ENCODE data around the gene TMEM161B.
"Not testable (repeated sequence)": the region's sequence is repeated elsewhere in the genome, so short reads cannot be mapped to it uniquely, and the experiment has no call there.

TMEM161B gene

DNA sequence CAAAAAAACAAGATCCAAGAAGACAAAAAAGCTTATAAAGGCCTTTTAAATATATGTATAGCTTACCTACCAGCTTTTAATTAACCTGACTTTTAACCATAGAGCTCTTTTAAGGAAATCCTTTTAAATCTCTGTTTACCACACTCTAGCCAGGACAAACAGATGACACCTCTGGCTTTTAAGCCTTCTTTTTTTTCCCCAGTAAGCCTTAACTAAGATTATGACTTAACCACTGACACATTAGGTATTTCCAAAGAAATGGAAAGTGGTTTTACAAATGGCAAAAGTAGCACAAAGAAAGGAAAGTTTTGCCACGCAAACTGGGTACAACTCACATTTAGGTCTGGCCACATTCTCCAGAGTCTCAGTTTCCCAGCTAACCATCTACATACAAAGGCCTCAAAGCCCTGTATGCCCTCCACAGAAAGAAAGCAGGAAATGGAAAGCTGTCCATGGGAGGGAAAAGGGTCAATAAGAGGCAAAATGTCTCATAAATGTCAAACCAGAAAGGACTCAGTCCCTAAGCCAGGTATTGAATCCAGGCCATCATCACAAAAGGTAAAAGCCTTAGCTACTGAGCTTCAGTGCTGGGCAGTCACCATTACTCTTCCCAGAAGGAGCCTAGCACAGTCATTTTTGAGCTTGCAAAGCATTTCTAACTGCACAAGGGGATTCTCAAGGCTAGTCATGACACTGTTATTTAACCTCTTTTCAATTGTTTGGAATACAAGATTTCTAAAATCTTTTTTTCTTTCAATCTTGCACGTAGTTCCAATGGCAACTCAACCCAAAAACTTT is 19.7 kb downstream of the TMEM161B start:
- DNase-seq = no peak

DNA sequence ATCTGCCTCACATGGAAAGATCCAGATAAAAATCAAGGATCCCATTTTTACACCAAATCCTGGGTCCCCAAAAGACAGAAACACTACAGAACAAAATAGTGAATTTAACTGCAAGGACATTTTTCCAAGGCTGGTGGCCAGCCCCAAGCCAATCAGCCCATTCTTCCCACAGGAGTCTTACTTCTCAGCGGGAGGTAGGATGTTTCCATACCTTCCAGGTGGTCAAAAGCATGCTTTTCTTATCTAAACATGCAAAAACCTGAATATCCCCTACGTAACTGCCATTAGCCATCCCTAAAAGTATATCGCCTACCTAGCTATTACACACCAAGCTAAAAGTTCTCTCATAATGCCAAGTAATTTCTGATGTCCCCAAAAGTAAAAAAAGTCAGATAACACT is 20.6 kb downstream of the TMEM161B start:
- DNase-seq = no peak

DNA sequence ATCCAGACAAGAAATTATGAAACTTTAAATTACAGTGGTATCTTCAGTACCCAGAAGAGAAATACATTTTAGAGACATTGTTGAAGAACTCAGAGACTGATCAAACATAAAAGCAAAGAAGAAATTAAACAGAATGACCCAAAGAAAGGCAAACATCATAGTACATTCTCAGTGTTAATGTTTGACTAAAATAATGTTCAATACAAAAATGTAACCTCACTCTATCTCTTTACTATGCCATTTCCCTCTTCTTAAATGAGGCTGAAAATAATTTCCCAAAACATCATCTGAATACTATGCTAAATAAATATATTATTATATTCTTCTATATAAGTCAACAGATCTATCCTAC is 22.8 kb downstream of the TMEM161B start:
- no peak for DNase-seq

DNA sequence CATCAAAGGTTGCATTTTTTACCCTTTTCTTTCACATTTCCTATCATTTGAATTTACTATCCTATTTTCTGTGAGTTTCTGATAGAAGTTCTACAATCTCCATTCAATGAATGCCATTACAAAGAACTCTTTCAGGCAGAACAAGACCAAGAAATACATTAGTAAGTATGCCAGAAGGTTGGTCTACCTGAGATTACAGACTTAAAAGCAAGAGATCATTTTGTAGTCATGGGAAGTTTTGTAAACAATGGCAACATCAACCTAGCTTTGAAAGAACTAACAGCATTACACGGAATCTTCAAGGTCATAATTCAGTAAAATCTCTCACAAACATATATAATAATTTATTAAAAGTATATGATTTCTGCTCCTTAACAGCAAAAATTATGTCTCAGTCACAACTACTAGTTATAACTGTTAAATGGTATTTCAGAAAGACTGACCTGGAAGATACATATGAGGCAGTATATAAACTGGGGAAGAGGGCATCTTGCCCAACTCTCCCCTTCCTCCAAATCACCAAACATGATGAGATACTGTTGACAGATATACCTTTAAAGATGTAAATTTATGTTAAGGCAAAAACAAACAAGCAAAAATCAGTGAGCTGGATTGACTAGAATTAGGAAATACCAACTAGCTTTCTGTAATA is 23.3 kb downstream of the TMEM161B start:
- DNase-seq = no peak

DNA sequence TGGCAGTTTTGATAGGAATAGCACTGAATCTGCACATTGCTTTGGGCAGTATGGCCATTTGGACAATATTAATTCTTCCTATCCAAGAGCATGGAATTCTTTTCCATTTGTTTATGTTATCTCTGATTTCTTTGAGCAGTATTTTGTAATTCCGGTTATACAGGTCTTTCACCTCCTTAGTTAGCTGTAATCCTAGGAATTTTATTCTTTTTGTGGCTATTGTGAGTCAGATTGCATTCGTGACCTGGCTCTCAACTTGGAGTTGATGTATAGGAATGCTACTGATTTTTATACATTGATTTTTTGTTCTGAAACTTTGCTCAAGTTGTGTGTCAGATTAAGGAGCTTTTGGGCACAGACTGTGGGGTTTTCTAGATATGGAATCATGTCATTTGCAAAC is 24.0 kb downstream of the TMEM161B start:
- DNase-seq = no peak

DNA sequence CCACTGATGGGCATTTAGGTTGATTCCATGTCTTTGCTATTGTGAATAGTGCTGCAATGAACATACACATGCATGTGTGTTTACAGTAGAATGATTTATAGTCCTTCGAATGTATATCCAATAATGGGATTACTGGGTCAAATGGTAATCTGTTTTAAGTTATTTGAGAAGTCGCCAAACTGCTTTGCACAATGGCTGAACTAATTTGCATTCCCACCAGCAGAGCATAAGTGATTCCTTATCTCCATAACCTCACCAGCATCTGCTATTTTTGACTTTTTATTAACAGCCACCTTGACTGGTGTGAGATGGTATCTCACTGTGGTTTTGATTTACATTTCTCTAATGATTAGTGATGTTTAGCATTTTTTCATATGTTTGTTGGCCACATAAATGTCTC is 25.2 kb downstream of the TMEM161B start:
- not testable (repeated sequence) for DNase-seq

DNA sequence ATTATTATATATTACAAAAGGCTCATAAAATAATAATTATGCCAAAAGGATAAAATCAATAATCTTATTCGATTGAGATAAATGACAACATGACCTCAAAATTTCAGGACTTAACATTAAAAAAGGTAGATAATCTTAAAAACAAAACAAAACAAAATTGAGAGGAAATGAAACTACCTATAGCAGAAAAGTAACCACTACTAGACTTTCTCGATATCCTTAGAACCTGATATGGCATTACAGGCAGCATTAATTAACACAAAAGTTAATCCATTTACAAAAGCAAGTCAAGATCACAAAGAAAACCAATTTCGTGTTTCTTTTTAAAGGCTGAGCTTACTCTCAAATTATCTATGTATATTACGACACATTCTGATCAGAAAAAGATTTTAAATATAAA is 29.9 kb downstream of the TMEM161B start:
- DNase-seq = no peak

DNA sequence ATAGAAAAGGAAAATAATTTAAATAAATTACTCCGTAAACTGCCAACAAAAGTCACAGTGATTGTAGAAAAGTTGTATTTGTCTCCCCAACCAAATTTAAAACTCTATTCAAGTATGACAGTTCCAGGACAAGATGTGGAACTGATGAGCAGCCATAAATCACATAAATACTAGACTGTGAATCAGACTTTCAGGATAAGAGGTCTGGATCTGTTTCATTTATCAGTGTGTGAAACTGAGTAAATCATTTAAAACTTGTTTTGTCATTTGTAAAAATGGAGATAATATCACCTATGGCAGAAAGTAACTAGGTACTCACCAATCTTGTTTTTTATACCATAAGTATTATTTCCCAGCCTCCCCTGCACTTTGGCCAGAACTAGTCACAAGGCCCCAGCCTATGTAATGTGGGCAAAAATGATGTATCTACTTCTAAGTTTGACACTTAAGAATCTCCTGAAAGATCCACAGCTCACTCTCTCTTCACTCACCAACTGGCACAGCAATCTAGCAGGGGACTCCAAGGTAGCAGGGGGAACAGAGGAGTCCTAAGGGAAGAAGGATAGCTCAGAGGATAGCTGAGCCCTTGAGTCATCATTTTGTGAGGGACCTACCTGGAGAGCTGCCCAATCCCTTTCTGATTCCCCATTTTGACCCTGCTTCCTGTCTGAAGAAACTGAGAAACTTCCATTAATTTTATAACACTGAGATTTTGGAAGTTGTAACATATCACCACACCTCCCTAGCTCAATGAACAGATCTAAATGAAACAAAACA is 31.6 kb downstream of the TMEM161B start:
- no peak for DNase-seq

DNA sequence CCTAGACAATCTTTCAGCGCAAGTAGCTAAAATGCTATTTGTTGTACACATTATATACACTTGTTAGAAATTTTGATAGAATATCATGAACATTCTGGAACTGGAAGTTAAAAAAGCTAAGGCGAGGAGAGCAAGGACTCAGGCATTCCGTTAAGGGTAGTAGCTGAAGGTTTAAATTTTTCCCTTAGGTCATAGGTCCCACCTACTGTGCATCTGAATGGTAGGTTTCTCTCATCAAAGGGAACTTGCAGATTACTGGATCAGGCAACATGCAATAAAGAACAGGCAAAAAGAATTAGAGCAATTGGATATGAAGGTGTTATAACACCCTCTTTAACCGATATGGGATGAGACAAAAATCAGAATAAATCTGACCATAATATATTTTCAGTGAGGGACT is 32.8 kb downstream of the TMEM161B start:
- DNase-seq = no peak

DNA sequence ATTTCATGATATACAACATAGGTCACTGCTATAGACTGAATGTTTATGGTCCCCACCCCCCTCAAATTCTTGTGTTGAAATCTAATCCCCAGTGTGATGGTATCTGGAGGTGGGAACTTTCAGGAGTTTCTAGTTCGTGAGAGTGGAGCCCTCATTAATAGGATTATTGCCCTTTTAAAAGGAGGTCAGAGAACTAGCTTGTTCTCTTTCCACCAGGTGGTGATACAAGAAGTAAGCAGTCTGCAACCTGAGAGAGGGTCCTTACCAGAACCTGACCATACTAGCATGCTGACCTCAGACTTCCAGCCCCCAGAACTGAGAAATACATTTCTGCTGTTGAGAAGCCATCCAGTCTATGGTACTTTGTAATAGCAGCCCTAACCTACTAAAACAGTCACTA is 33.3 kb downstream of the TMEM161B start:
- no peak for DNase-seq

DNA sequence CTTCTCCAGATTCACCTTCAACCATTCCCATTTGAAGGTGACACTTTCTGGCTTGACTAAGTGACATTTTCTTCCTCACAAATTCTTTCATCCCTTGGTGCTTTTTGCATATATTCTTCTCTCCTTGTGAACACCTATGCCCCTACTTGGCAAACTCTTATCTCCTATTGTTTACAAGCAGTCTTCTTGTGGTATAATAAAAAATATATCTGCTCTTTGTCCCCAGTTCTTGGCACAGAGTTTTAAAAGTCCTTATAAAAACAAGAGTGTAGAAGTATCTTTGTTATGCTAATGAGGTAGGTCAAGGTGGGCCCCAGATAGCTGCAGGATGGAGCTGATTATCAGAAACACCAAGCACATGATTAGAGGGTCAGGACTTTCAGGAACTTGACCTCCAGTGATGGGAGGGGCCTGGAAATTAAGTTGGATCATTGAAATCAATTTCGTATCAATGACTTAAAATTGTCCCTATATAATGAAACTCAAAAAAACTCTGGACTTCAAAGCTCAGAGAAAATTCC is 38.0 kb downstream of the TMEM161B start:
- no peak for DNase-seq

DNA sequence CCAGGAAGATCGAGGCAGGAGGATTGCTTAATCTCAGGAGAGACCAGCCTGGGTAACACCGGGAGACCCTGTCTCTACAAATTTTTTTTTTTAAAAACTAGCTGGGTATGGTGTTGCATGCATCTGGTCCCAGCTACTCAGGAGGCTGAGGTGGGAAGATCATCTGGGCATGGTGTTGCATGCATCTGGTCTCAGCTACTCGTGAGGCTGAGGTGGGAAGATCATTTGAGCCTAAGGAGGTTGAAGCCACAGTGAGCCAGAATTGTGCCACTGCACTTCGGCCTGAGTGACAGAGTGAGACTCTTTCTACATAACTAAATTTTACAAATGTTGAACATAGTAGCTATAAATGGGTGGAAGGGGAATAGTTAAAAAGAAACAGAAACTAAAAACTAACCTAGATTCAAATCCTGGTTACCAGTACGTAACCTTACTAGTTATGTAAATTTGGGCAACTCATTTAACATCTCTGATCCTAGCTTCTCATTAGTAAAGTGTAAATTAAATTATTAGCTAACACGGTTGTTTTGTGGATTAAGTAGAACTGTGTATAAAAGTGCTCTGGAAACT is 41.7 kb downstream of the TMEM161B start:
- no peak for DNase-seq

DNA sequence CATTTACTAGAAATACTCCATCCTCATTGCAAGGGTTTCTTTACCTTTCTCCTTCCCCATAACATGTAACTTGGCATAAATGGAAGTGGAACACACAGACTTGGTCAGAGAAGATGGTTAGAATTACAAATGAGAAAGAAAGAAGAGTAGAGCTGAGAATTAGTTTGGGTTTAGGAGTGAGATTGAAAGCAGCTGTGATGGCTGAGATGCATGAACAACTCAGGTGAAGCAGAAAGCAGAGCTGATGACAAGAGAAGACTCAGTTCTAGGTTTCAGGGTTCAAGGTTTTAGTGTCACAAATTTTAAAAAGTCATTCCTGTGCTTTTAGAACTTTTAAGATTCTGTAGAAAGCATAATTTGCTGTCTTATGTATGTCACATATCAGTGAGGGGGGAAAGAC is 54.0 kb downstream of the TMEM161B start:
- no peak for DNase-seq

DNA sequence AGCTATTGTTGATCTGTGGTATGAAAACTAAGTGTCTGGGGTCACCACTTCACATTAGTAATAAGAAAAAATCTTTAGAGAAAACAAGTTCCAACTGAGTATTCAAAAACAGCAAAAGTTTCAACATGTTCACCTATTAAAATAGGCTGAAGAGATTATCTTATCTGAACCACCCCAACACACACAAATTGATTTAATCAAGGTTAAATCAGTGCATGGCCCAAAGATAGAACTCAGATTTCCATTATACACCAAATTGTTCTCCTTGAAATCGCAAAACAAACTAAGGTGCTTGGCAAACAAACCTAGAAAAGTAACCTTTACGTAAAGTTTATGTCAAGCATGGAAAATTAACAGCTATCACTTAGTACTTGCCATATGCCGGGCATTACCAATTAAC is 61.1 kb downstream of the TMEM161B start:
- DNase-seq = no peak

DNA sequence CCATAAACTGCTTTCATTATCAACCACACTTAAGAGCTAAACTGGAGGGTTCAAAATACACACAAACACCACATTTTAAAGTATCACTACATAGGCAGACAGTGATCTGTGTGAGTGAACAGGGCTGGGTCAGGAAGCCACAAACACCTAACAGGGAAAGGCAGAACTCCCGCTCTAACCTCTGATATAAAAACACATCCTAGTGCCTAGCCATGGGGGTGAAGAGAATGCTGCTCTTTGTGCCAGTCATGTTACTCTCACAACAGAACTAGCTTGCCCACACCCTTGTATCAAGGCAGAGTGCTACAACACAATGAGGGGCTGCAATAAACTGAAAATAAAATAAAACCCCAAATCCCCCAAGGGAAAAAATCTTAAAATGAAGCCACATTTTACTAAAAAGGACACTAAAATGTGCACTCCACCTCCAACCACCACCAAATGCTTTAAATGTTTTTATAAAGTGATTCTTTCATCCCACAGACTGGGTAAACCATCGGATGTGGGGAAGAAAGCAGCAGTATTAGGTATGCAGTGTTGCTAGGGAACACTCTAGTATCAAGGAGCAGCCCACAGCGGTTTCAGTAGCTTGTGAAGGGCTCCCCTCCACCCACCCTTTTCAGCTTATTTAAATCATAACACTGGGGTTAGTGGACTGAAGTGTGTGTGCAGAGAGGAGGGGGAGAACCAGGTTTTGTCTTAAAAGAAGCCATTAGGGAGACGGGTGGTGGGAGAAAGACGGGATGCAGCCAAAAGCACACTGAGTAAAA is 64.5 kb downstream of the TMEM161B start:
- peak; percentile 65 for DNase-seq

DNA sequence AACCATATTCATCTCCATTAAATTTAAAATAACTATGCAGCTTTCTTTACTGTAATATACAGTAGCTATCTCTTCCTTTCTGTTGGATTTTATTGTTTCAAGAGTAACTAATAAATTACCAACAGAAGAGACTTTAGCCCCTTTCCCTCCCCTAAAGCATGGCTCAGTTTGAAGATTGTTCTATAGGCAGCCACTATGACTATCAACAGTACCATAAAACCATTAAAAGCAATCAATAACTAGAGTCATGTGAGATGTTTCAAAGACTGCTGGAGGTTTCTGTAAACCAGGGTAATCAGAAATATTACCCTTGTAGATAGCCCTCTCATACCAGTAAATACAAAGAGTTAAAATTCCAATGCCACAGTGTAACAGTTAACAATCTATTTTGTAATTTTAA is 73.0 kb downstream of the TMEM161B start:
- DNase-seq = no peak

DNA sequence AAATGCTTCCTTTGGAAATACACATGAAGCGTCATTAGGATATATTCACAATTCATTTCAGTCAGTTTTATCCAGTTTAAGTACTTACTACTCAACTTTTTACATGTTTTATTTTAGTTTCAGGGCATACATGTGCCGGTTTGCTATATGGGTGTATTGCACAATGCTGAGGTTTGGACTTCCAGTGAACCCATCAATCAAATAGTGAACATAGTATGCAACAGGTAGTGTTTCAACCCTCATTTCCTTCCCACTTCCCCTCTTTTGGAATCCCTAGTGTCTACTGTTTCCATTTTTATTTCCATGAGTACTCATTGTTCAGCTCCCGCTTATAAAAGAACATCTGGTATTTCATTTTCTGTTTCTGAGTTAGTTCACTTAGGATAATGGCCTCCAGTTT is 74.7 kb downstream of the TMEM161B start:
- DNase-seq = no peak

DNA sequence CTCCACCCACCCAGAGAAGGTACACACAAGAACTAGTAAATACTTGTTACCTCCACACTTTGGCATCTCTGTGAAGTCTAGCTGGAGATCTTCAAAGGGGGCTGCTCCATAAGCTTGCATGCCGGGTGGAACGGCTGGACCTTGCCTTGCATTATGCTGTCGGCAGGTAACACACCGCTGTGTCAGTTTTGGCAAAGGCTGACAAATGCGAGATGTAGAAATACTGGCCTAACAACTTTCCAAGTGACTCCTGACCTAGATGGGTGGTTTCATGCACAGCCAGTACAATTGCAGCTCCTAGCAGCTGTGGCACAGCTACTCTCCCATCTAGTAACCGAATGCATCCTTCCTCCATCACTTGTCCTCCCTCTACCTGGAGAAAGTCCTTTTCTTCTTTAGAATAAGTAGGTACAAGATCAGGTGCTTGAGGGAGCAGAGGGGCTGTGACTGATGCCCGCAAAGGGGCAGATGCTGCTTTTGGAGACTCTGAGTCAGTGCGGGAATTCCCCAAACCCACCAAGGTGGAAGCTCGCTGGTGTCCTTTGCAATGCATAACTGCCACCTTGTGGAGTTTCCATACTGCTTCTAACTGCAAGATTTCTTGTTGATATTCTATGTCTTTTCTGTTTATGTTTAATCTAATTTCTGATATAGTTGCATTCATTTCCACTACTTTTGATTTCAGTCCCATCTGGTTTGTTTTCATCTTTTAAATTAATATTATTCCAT is 78.4 kb downstream of the TMEM161B start:
- DNase-seq = no peak

DNA sequence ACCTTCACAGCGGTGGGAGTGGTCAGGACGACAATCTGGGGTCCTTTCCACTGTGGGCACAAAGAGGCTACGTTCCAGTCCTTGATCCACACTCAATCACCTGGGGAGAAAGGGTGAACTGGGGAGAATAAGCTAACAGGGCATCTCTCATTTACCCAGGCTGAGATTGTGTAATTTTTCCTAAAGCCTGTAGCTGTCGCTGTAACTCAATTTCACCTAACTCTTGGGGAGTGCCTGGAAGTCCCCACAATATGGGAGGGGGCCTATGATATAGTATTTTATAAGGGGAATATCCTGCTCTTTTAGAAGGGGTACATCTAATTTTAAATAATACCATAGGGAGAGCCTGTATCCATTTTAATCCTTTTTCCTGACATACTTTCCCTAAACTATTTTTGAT is 79.2 kb downstream of the TMEM161B start:
- not testable (repeated sequence) for DNase-seq

DNA sequence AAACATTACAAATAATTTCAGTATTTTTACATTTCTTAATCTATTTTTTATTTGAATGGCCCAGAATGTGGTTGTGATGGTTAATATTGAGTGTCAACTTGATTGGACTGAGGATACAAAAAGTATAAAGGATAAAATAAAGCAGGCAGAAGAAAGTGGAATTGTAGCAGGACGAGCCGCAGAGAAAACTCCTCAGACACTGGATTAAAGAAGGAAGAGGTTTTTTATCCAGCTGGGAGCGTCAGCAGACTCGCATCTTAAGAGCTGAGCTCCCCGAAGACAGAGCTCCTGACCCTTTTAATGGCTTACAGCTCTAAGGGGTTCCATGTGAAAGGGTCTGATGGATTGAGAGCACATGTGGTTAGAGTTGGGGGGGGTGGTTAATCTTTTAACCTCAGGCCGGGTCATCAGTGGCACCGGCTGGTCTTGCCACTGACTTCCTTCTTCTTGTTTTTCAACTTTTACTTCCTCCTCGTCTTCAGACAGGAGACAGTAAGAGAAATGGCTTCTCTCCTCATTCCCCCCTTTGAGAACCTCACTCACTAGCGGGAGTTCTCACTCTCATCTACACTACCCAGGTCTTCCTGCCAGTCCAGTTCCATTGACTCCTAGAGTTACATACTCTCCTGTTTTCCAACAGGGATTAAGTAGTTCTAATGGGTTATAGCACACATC is 80.0 kb downstream of the TMEM161B start:
- no peak for DNase-seq

DNA sequence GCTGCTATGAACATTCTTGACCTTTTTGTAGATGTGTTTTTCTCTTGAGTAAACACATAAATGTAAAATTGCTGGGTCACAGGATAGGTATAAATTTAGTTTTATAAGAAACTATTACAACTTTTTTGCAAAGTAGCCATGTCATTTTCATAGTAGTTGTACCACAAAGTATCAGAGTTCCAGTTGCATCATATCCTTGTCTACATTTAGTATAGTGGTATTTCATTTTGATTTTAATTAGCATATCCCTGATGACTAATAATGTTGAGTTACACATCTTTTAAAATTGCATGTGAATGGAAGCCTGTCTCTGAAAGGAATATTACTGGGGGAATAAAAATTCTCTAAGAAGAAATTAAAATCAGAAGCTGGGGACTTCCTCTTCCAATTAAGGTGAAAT is 85.4 kb downstream of the TMEM161B start:
- DNase-seq = no peak
